Epithelial cell of proximal tubule (primary cell): ENCODE measurements around the gene PATZ1. TPM values are rescaled to one million over a fixed set of nuclear protein-coding genes. Genes with fewer than 3 reads are reported as not detected.

Experiments used
- DNase-seq: peaks from one replicate; pipeline ENCODE4 v3.0.0-alpha.2; 2011; ENCODE audit warnings: low read depth
- H3K4me3 ChIP-seq: 2 replicates; pipeline ENCODE4 v1.5.1; 2011; ENCODE audit warnings: low read depth, mild to moderate bottlenecking, low read length
- total RNA-seq: library from RNA; depleted of rRNA; stranded (reverse); fragments of >200 nt; gene quantifications from 2 replicates; pipeline ENCODE4 v1.2.3, GENCODE V29; 2015
- TF ChIP-seq, protein P1 (sequence below): conservative IDR thresholded peaks from 2 replicates; pipeline ENCODE4 v1.5.1; 2012; ENCODE audit warnings: low read depth, mild to moderate bottlenecking, low read length

The PATZ1 gene
- total RNA-seq, 1 donor from 2014 or later = 30.8 TPM

DNA sequence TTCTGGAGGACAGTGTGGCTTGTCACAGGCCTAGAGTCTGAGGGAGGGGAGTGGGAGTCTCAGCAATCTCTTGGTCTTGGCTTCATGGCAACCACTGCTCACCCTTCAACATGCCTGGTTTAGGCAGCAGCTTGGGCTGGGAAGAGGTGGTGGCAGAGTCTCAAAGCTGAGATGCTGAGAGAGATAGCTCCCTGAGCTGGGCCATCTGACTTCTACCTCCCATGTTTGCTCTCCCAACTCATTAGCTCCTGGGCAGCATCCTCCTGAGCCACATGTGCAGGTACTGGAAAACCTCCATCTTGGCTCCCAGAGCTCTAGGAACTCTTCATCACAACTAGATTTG lies 66.8 kb downstream of the PATZ1 start:
- TF ChIP-seq, protein P1, sequence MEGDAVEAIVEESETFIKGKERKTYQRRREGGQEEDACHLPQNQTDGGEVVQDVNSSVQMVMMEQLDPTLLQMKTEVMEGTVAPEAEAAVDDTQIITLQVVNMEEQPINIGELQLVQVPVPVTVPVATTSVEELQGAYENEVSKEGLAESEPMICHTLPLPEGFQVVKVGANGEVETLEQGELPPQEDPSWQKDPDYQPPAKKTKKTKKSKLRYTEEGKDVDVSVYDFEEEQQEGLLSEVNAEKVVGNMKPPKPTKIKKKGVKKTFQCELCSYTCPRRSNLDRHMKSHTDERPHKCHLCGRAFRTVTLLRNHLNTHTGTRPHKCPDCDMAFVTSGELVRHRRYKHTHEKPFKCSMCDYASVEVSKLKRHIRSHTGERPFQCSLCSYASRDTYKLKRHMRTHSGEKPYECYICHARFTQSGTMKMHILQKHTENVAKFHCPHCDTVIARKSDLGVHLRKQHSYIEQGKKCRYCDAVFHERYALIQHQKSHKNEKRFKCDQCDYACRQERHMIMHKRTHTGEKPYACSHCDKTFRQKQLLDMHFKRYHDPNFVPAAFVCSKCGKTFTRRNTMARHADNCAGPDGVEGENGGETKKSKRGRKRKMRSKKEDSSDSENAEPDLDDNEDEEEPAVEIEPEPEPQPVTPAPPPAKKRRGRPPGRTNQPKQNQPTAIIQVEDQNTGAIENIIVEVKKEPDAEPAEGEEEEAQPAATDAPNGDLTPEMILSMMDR = no peak
- no peak overlapping the region for H3K4me3 ChIP-seq
- DNase-seq = no peak

DNA sequence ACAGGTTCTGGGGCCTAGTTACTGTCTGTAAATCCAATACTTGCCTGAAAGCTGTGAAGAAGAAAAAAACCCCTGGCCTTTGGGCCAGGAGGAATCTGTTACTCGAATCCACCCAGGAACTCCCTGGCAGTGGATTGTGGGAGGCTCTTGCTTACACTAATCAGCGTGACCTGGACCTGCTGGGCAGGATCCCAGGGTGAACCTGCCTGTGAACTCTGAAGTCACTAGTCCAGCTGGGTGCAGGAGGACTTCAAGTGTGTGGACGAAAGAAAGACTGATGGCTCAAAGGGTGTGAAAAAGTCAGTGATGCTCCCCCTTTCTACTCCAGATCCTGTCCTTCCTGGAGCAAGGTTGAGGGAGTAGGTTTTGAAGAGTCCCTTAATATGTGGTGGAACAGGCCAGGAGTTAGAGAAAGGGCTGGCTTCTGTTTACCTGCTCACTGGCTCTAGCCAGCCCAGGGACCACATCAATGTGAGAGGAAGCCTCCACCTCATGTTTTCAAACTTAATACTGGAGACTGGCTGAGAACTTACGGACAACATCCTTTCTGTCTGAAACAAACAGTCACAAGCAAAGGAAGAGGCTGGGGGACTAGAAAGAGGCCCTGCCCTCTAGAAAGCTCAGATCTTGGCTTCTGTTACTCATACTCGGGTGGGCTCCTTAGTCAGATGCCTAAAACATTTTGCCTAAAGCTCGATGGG lies 67.4 kb downstream of the PATZ1 start:
- TF ChIP-seq, protein P1 = no peak
- H3K4me3 ChIP-seq = no peak overlapping the region
- no peak for DNase-seq

DNA sequence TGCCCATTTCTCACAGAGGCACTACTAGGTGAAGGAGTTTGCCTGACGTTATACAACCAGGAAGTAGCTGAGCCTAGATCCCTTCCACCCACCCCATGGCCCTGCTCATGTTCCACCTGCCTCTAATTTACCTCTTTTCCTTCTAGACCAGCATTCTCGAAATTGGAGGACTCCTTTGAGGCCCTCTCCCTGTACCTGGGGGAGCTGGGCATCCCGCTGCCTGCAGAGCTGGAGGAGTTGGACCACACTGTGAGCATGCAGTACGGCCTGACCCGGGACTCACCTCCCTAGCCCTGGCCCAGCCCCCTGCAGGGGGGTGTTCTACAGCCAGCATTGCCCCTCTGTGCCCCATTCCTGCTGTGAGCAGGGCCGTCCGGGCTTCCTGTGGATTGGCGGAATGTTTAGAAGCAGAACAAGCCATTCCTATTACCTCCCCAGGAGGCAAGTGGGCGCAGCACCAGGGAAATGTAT lies 68.0 kb downstream of the PATZ1 start:
- no peak for DNase-seq
- TF ChIP-seq, protein P1 = no peak
- no peak overlapping the region for H3K4me3 ChIP-seq

DNA sequence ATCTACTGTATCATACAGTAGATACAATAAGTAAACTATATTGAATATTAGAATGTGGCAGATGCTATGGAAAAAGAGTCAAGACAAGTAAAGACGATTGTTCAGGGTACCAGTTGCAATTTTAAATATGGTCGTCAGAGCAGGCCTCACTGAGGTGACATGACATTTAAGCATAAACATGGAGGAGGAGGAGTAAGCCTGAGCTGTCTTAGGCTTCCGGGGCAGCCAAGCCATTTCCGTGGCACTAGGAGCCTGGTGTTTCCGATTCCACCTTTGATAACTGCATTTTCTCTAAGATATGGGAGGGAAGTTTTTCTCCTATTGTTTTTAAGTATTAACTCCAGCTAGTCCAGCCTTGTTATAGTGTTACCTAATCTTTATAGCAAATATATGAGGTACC lies 68.4 kb downstream of the PATZ1 start:
- TF ChIP-seq, protein P1 = no peak
- H3K4me3 ChIP-seq = no peak overlapping the region
- no peak for DNase-seq

DNA sequence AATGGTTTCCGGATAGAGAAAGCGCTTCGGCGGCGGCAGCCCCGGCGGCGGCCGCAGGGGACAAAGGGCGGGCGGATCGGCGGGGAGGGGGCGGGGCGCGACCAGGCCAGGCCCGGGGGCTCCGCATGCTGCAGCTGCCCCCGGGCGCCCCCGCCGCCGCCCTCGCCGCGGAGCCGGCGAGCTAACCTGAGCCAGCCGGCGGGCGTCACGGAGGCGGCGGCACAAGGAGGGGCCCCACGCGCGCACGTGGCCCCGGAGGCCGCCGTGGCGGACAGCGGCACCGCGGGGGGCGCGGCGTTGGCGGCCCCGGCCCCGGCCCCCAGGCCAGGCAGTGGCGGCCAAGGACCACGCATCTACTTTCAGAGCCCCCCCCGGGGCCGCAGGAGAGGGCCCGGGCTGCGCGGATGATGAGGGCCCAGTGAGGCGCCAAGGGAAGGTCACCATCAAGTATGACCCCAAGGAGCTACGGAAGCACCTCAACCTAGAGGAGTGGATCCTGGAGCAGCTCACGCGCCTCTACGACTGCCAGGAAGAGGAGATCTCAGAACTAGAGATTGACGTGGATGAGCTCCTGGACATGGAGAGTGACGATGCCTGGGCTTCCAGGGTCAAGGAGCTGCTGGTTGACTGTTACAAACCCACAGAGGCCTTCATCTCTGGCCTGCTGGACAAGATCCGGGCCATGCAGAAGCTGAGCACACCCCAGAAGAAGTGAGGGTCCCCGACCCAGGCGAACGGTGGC lies 69.5 kb downstream of the PATZ1 start:
- H3K4me3 ChIP-seq = no peak overlapping the region
- TF ChIP-seq, protein P1 = no peak
- DNase-seq = no peak

Other genes with a start within 250 kb of the PATZ1 start
- gene SELENOM, start 238.8 kb downstream of the PATZ1 start, total RNA-seq = 18.9 and 56.3 TPM in 2 replicates
- gene INPP5J, start 223.4 kb downstream of the PATZ1 start, total RNA-seq = 1.2 and 3.0 TPM in 2 replicates
- gene PLA2G3, start 205.8 kb downstream of the PATZ1 start, total RNA-seq = 2.0 TPM in 1 of 2 replicates, not detected in the other
- gene RNF185, start 186.2 kb downstream of the PATZ1 start, total RNA-seq = 19.7 and 21.8 TPM in 2 replicates
- 26.5 and 30.5 TPM in 2 replicates for gene LIMK2, start 134.0 kb downstream of the PATZ1 start, total RNA-seq
- gene PIK3IP1, start 53.9 kb downstream of the PATZ1 start, total RNA-seq = 2.6 and 11.8 TPM in 2 replicates
- gene DRG1, start 53.3 kb upstream of the PATZ1 start, total RNA-seq = 77.9 and 113 TPM in 2 replicates
- 11.1 and 12.7 TPM in 2 replicates for gene EIF4ENIF1, start 143.5 kb upstream of the PATZ1 start, total RNA-seq
- gene SFI1, start 150.2 kb upstream of the PATZ1 start, total RNA-seq = 14.7 and 26.0 TPM in 2 replicates